Esophagus muscularis mucosa (tissue), 4 donors: ENCODE data around the gene KIF3B. TPM values are rescaled to one million over a fixed set of nuclear protein-coding genes. Genes with fewer than 3 reads are reported as not detected.
"Not testable (repeated sequence)": the region's sequence is repeated elsewhere in the genome, so short reads cannot be mapped to it uniquely, and the experiment has no call there.

Experiments used
- DNase-seq: peaks from one replicate; pipeline ENCODE4 v3.0.0-alpha.2; 2017; ENCODE audit errors: extremely low spot score
- H3K27ac ChIP-seq, 4 donors: fragments of 200-600 bp; sonication (generic); replicated peaks in 1 of 4; 1 replicate in 3 of 4; 2 replicates in 1 of 4; pipeline ENCODE4 v1.5.1; 2016 to 2019; ENCODE audit warnings: mild to moderate bottlenecking in 1 of 4
- H3K27me3 ChIP-seq, 4 donors: fragments of 200-600 bp; sonication (generic); one replicate each; pipeline versions ENCODE4 v1.5.1 to v1.6.0; 2016 to 2019
- H3K36me3 ChIP-seq, 4 donors: fragments of 200-600 bp; sonication (generic); one replicate each; pipeline ENCODE4 v1.5.1; 2016 to 2019
- H3K4me1 ChIP-seq, 4 donors: fragments of 200-600 bp; sonication (generic); one replicate each; pipeline ENCODE4 v1.5.1; 2016 to 2019
- H3K4me3 ChIP-seq, 4 donors: fragments of 200-600 bp; sonication (generic); 1 replicate in 2 of 4; 2 replicates in 2 of 4; pipeline ENCODE4 v1.5.1; 2016 to 2019; ENCODE audit warnings: mild to moderate bottlenecking in 4 of 4, moderate library complexity in 1 of 4
- H3K9me3 ChIP-seq, 4 donors: fragments of 200-600 bp; sonication (generic); 1 replicate in 3 of 4; 2 replicates in 1 of 4; pipeline ENCODE4 v1.5.1; 2016 to 2019
- EP300 ChIP-seq: sonication (generic); formaldehyde crosslinking; IDR thresholded peaks from one replicate; pipeline ENCODE4 v1.6.1; 2017; ENCODE audit warnings: antibody characterized with exemption
- POLR2A ChIP-seq: fragments of 450-650 bp; IDR thresholded peaks from one replicate; pipeline ENCODE4 v1.6.1; 2017; ENCODE audit warnings: antibody characterized with exemption, moderate library complexity, mild to moderate bottlenecking, low read depth
- POLR2AphosphoS5 ChIP-seq, 2 donors: sonication (generic); formaldehyde crosslinking; IDR thresholded peaks; one replicate each; pipeline ENCODE4 v1.6.1; 2017; ENCODE audit warnings: antibody characterized with exemption in 2 of 2
- WGBS: methylation state at CpG from one replicate; pipeline ENCODE4 v1.1.5; 2018; 5-methylcytosine and 5-hydroxymethylcytosine counted together
- intact Hi-C: fragments of 100-400 bp; cut with DNase I; formaldehyde crosslinking; loops from one replicate; pipeline ENCODE4 v1.15.1; 2023
- total RNA-seq, 4 donors: library from RNA; depleted of rRNA; stranded (reverse); fragments of >200 nt; gene quantifications; one replicate each; pipeline versions ENCODE4 v1.1.0 to v1.2.1, GENCODE V29; 2016
- TF ChIP-seq, protein P1 (sequence below), 3 experiments: fragments of 200-600 bp in 2 of 3; fragments of 450-650 bp in 1 of 3; sonication (generic) in 2 of 3; IDR thresholded peaks; one replicate each; pipeline ENCODE4 v1.5.1; 2017 to 2019; ENCODE audit warnings: antibody characterized with exemption in 3 of 3, mild to moderate bottlenecking in 2 of 3, moderate library complexity in 1 of 3

KIF3B gene
- total RNA-seq, 4 donors from 2014 or later, result 20.7 to 28.3 (median 23.5) TPM

DNA sequence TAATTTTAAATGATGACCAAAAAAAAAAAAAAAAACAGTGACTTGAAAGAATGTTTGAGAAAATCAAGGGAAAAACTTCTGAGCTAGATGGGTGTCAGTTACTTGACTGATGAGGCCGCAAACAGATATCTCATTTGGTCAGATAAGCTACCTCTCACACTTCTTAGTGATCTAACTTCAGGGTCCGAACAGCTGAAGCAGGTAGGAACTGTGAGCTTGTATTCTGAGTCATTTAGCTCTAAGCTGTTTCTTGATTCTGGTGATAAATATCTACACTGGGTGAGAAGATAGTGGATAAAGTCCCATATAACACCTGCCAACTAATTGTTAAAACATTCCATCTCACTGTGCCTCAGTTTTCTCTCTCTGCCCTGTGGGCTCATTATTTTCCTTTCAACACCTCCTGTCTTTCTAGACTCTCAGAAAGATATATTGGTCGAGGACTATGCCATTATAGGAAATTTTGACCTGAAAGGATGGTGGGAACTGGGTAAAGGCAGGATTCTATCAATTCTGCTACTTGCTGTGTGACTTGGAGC is 7.7 kb downstream of the KIF3B start:
- WGBS, result 96% methylated on average over 3 of the region's 3 CpGs
- intact Hi-C loops, result no loop called here
- H3K4me1 ChIP-seq, result peaks cover 17 to 45% (median 41%) of the 10 kb centered on the region in 4 donors
- H3K27me3 ChIP-seq, result no peaks in the 10 kb centered on the region
- H3K36me3 ChIP-seq, result peaks cover 0 to 3% (median 0%) of the 10 kb centered on the region in 4 donors
- H3K9me3 ChIP-seq, result no peaks in the 10 kb centered on the region
- no peak for DNase-seq
- peak overlapping the region; percentile 8 to 47 (median 32) for H3K27ac ChIP-seq
- TF ChIP-seq POLR2A (no peak), EP300 (no peak), POLR2AphosphoS5 (IDR thresholded peaks at IDR 0.05) (no peak)
- TF ChIP-seq, protein P1, sequence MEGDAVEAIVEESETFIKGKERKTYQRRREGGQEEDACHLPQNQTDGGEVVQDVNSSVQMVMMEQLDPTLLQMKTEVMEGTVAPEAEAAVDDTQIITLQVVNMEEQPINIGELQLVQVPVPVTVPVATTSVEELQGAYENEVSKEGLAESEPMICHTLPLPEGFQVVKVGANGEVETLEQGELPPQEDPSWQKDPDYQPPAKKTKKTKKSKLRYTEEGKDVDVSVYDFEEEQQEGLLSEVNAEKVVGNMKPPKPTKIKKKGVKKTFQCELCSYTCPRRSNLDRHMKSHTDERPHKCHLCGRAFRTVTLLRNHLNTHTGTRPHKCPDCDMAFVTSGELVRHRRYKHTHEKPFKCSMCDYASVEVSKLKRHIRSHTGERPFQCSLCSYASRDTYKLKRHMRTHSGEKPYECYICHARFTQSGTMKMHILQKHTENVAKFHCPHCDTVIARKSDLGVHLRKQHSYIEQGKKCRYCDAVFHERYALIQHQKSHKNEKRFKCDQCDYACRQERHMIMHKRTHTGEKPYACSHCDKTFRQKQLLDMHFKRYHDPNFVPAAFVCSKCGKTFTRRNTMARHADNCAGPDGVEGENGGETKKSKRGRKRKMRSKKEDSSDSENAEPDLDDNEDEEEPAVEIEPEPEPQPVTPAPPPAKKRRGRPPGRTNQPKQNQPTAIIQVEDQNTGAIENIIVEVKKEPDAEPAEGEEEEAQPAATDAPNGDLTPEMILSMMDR (IDR thresholded peaks at IDR 0.05), result no peak
- H3K4me3 ChIP-seq, result no peak overlapping the region

DNA sequence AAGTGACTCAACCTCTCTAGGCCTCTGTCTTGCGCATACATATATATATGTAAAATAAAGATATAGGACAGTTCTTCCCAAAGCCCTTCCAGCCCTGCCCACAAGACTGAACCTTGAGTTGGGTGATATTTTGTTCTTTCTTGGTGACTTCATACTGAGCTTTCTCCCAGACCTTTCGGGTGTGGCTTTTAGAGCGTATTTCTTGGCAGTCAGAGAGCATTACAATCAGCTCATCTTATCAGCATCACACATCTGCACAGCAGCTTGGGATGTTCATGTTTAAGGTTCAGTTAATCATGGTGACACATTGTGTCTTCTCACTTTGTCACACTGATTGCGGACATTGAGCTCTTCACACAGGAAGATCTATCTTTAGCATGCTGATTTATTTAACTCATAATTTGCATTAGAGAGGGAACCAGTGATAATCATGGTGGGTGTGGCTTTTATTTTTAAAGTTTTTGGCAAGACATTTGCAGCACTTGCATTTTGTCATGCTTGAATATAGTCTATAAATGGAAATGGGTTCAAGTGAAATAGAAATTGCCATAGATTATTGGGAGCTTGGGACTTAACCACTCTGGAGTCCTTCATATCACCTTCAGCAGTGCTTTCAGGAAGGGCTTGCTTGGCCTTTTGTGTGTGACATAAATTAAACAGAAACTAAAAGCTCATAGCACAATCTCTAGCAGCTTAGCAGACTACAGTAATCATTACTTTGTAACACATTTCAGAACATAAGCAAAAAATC is 8.3 kb downstream of the KIF3B start:
- Histone ChIP-seq H3K4me1 (peaks cover 17 to 45% (median 42%) of the 10 kb centered on the region in 4 donors), H3K36me3 (peaks cover 0 to 3% (median 0%) of the 10 kb centered on the region in 4 donors), H3K27me3 (no peaks in the 10 kb centered on the region), H3K27ac (peak overlapping the region; percentile 8 to 47 (median 32)), H3K4me3 (no peak overlapping the region), H3K9me3 (no peaks in the 10 kb centered on the region)
- TF ChIP-seq POLR2AphosphoS5 (IDR thresholded peaks at IDR 0.05) (peak; percentile 14 to 20), EP300 (no peak)
- intact Hi-C loops, result no loop called here
- 39% methylated on average over 4 of the region's 4 CpGs for WGBS
- DNase-seq, result no peak

DNA sequence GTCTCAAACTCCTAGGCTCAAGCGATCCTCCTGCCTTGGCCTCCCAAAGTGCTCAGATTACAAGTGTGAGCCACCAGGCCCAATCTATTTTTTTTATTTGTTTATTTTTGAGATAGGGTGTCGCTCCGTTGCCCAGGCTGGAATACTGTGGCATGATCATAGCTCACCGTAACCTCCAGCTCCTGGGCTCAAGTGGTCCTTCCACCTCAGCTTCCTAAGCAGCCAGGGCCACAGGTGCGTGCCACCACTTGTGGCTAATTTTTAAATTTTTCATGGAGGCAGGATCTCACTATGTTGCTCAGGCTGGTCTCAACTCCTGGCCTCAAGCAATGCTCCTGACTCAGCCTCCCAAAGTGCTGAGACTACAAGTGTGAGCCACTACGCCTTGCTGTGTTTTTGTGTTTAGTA is 9.8 kb downstream of the KIF3B start:
- Histone ChIP-seq H3K9me3 (no peaks in the 10 kb centered on the region), H3K27me3 (no peaks in the 10 kb centered on the region), H3K4me3 (no peak overlapping the region), H3K36me3 (no peaks in the 10 kb centered on the region), H3K4me1 (peaks cover 17 to 37% (median 34%) of the 10 kb centered on the region in 4 donors), H3K27ac (no peak overlapping the region)
- intact Hi-C loops, result no loop called here
- 97% methylated on average over 6 of the region's 6 CpGs for WGBS
- TF ChIP-seq, protein P1 (IDR thresholded peaks at IDR 0.05), result no peak
- TF ChIP-seq POLR2AphosphoS5 (IDR thresholded peaks at IDR 0.05) (no peak), EP300 (no peak), POLR2A (no peak)
- DNase-seq, result no peak

- no peak for DNase-seq
- intact Hi-C loops, result no loop called here
- peaks cover 14 to 32% (median 26%) of the 10 kb centered on the region in 4 donors for H3K4me1 ChIP-seq
- no peaks in the 10 kb centered on the region for H3K36me3 ChIP-seq
- H3K27me3 ChIP-seq, result no peaks in the 10 kb centered on the region
- H3K27ac ChIP-seq, result no peak overlapping the region
- TF ChIP-seq EP300 (no peak), POLR2A (no peak), POLR2AphosphoS5 (IDR thresholded peaks at IDR 0.05) (no peak)
- TF ChIP-seq, protein P1 (IDR thresholded peaks at IDR 0.05), result no peak
- H3K9me3 ChIP-seq, result no peaks in the 10 kb centered on the region
- H3K4me3 ChIP-seq, result no peak overlapping the region
- WGBS, result 93% methylated on average over 6 of the region's 6 CpGs
Measured at GRCh38 chr20:32288225-32288849, 10.9 kb downstream of the KIF3B start.

- H3K27ac ChIP-seq, intact Hi-C loops, DNase-seq, H3K4me3 ChIP-seq, H3K27me3 ChIP-seq, H3K9me3 ChIP-seq, H3K36me3 ChIP-seq: not testable (repeated sequence)
- peaks cover 14 to 32% (median 26%) of the 10 kb centered on the region in 4 donors for H3K4me1 ChIP-seq
- WGBS, result 88% methylated on average over 4 of the region's 4 CpGs
Measured at GRCh38 chr20:32289299-32289660, 11.8 kb downstream of the KIF3B start.
